PC-3 (cell line): ENCODE measurements around the gene RYR2.

Experiments
- CTCF ChIP-seq: fragments of 300-600 bp; sonication (generic); conservative IDR thresholded peaks from 2 replicates; pipeline ENCODE4 v1.5.1; 2017; ENCODE audit warnings: antibody characterized with exemption, low read depth, mild to moderate bottlenecking, low read length
- EZH2 ChIP-seq: fragments of 300-600 bp; sonication (generic); IDR thresholded peaks from one replicate; pipeline ENCODE4 v1.6.1; 2017; ENCODE audit warnings: antibody characterized with exemption, mild to moderate bottlenecking, low read length; ENCODE audit not compliant: unreplicated experiment
- EZH2phosphoT487 ChIP-seq: fragments of 300-600 bp; sonication (generic); IDR thresholded peaks from 2 replicates; pipeline ENCODE4 v1.6.1; 2018; ENCODE audit warnings: mild to moderate bottlenecking, antibody characterized with exemption, low read length, borderline replicate concordance

DNA sequence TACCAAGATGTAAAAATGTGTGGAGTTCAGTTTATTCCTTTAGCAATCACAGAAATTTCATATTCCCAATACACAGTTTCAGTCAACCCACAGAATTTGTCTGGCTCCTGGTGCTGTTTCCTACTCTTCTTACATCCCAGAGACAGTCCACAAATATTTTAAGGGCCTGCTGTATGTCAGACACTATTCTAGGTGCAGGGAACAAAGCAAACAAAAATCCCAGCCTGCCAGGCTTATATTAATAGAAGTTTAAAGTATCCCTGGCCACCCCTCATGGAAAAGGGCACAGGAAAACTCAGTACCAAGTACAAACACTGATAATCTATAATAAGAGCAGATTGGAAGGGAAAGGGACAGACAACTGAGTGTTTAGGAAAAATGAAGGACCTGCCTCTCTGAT, 653.9 kb downstream of the RYR2 start:
- TF ChIP-seq EZH2 (no peak), CTCF (no peak), EZH2phosphoT487 (no peak)
